Muscle of back (tissue), 11 donors: ENCODE measurements around the gene DHRS1. TPM values are rescaled to one million over a fixed set of nuclear protein-coding genes. Genes with fewer than 3 reads are reported as not detected.

ENCODE experiments used
- DNase-seq, 3 donors: peaks; one replicate each; pipeline versions ENCODE4 v3.0.0 to v3.0.0-alpha.2; 2013
- polyA plus RNA-seq, 10 donors: library from polyadenylated mRNA; unstranded; fragments of 120-200 nt; gene quantifications; one replicate each; pipeline ENCODE4 v1.2.1, GENCODE V29; 2013; ENCODE audit not compliant: insufficient read length in 10 of 10

DHRS1 gene
- polyA plus RNA-seq, 10 donors, result 10.9 to 21.2 (median 17.0) TPM

DNA sequence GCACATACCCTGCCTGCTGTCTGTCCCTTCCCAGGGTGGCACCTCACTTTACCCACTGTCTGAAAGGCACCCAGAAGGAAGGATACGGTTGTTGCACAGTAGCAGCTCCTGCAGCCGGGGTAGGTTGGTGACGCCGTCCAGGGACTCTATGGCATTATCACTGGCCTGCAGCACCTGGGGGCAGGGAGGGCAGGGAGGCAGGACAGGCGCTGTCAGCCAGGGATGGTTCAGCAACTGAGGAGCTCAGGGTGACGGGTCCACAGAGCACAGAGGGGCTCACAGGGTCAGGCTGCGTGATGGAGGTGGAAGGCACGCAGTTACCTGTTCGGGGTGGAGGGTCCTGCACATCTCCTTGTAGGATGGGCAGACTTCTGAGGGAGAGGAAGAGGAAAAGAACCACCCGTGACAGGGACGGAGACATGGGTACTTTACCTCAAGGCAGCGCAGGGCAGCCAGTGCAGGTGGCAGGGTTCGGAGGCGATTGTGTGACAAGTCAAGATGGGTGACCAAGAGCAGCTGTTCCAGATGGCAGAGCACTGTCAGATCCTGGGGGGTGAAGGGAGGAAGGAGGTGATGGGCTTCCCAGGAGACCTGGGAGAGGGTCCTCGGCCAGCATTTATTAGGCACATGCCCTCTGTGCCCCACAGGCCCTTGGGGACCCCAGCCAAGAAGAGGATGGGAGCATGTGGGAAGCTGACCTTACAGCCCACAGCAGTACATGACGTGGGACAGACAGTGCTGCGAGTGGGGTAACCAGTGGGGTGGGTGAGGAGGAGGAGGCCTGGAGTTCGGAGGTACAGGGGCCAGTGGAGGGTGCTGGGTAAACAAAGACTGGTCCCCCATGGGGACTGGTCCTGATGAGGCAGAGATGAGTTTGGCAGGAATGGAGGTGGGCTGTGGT lies 33.0 kb downstream of the DHRS1 start:
- DNase-seq, result no peak

- peak in 1 of 3 donors; percentile 31 for DNase-seq
These were observed 35.3 kb downstream of the DHRS1 start for GRCh38 chr14:24264298-24264697.

DNA sequence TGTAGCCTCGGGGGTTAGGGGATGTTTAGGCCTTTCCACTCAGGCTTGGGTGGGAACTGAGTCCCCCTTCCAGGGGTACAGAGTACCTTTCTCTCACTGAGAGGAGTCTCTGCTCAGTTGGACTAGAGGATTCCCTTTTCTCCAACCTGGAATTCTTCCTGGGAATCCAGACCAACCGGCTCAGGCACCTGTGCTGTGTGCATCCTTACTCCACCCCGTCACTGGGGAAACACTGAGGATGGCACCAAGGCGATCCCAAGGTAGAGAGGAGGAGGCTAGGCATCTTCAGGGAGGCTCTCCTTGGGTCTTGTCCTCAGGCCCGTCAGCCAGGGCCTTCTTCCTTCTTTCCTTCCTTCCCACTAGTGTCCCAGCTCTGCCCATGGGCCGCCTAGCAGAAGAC lies 35.7 kb downstream of the DHRS1 start:
- DNase-seq, result no peak

DNA sequence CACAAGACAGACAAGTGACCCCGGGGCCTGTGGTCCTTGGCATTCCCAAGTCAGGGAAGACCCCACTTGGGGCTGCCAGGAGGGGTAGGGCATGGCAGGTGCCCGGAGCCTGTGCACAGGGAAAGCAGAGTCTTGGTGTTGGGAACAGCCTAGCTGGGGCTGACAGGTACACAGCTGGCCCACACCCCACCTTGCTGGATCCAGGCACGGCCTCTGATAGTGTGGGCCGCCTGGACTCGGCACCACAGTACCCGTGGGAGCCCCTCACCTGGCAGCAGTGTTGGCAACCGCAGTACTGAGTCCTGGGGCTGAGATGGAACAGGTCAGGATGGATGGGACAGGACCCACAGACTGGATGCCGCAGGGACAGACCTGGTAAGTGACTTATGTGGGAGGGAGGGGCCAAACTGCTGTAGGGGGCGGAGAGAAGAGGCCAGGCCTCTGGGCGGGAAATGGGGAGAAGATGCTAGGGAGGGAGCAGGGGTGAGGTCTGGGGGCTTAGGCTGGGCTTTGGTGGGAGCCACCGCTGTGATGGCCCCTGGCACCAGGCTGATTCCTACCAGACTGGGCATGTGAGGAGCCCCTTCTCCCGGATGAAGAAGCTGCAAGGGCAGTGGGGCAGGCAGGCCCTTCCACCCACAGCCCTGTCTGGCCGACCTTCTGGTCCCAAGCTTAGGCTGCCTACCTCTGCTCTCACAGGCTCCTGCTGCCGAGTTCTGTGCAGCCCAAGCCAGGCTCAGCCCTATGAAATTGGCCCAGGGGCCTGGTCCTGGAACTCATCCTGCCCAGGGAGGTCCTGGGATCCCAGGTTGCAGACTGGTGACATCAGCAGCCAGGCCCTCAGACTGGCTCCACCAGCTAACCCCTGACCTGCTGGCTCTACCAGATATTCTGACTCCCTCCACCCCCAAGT lies 36.5 kb downstream of the DHRS1 start, which contains the start of gene TGM1:
Gene TGM1 (minus strand): TSS at position 357 of the 913 bp plus-strand sequence. CDS start 825 bp downstream, outside the sequence.
- DNase-seq, result no peak

GRCh38 chr14:24261969-24262327 lies 37.6 kb downstream of the DHRS1 start:
- no peak for DNase-seq

- no peak for DNase-seq
These were observed 38.2 kb downstream of the DHRS1 start for GRCh38 chr14:24261256-24261968.

DNA sequence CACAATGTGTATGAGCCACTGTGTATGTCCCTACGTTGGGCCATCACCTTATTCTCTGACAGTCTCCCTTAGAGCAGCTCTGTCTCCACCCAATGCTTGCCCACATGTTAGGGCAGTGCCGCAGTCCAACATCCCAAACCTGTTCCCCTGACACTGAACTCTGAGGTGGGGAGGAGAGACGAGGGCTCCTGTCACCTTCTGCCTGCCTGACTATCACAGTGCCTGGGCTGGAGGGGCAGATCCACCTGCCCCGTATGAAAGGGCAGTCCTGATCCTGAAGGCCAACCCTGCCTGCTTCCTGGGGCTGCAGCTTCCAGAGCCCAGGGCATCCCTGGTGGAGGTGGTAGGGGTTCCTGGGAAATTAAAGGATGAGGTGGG lies 38.8 kb downstream of the DHRS1 start:
- DNase-seq, result no peak

- DNase-seq, result no peak
These were observed 39.4 kb downstream of the DHRS1 start for GRCh38 chr14:24260026-24260779.

- DNase-seq, result peak in 2 of 3 donors; percentile 32 to 34
These were observed 40.1 kb downstream of the DHRS1 start for GRCh38 chr14:24259282-24260025.

DNA sequence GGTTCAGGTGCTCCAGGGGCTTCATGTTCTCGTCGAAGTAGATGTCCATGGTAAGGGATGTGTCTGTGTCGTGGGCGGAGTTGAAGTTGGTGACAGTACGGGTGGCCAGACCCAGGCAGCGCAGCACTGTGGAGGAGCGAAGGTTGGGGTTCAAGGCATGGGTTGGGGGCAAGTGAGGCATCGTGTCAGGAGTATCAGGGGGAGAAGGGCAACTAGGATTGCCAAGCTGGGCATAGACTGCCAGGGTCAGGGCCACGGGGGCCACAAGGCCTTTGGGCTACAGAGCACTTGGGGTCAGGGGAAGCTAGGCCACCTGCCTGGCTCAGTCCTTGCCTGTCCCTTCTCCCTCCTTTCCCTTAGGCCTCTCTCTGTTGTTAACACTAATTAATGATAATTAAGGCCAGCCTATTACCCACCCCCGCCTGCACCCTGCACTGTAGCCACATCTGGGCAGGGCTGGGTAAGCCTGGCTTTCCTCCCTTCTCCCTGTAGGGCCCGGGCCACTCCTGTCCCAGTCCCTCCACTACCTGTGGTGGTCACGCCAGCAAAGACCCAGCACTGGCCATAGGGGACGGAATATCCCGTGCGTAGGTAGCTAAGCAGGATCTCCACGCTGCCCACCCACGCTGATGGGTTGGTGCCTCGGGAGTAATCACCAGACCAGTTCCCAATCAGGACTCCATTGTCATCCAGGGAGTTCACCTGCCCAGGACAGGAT lies 40.9 kb downstream of the DHRS1 start:
- no peak for DNase-seq

- no peak for DNase-seq
These were observed 41.5 kb downstream of the DHRS1 start for GRCh38 chr14:24258119-24258518.

DNA sequence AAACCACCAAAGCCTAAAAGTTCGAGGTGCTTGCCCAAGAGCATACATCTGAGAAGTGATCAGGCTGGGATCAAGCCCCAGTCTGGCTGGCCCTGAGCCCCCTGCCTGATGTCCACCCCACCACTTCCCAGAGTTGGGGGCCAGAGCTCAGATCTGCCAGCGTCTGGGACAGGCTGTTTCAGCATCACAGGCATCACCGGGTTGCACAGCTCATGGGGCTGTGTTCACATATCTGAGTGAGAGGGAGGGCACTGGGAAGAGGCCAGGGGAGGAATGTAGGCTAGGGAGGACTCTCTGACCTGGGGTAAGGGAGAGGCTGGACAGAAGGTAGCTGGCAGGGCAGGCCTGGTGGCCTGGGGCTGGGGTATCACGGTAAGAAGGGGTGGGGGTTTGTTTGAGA lies 42.6 kb downstream of the DHRS1 start:
- DNase-seq, result no peak

DNA sequence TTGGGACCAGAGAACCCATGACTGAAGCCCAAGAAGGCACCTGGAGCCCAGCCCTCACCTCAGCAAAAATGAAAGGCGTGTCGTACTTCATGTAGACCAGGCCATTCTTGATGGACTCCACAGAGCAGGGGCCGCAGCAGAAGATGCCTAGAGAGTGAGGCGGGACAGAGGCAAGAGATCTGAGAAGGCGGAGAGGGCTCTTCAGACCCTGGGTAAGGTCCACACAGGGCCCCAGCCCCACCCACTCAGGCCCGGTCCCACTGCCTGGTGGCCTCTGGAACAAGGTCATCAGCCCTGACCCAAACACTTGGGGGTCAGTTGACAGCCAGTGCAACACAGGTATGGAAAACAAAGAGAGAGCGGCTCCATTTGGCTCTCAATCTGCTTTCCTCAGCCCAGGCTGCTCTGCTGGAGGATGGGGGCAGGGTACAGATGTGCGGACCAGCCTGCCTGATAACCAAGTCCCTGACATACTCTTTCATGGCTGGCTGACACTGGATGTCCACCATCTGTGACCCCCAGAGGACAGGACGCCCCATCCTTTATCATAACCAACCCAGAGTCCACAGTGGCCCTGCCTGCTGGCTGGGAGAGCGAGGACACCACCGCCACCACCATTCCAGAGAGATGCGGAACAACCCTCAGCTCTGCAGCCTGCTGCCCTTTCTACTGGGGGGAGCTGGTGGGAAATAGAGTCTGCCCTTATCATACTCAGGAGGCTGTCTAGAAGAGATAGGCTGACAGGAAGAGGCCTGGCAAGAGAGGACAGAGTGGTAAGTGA lies 43.5 kb downstream of the DHRS1 start:
- no peak for DNase-seq

DNA sequence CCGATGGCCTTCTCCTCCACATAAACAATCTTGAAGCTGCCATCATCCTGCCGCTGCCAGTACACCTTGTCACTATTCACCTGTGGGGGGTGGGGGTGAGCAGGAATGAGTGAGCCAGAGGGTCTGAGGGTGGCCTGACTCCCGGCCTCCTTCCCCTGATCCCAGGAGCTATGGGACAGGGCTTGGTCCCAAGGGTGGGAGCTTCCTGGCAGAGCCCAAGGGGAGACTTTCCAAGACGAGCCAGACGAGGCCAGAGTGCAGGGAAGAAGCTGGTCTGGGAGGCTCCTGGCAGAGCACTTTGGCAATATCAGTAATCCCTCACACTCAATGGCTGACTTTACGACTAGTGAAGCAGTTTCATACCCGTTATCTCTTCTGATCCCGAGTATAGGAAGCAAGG lies 44.1 kb downstream of the DHRS1 start:
- no peak for DNase-seq

DNA sequence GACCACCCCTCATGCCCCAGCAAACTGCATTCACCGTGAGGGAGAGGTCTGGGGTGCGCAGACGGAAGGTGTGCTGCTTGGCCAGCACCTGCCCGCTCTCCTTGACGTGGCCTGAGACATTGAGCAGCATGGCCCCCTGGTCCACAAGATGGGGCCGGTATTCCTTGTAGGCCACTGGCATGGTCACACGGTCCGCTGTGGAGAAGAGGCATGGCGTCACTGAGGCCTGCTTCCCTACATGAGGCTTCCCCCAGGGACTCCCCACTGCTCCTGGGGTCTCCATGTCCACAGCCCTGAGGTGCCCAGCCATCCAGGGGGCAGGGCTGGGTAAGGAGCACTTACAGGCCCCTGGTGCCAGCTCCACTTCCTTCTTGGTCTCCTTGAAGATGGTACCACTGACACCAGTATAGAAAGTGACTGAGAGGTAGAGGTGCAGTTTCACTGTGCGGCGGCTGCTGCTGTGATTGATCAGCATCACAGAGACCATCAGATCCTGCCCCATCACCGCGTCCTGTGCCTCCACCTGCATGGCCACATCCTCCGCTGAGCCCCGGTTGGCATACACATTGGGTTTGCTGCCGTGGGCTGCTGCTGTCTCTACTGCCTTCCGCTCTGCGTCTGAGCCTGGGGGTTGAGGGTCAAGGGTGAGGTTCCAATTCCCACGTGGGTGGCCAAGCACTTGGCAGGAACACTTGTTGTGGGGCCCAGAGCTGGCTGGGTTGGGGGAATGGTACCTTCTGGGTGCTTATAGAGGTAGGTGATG lies 44.8 kb downstream of the DHRS1 start:
- DNase-seq, result no peak

GRCh38 chr14:24253936-24254335 lies 45.6 kb downstream of the DHRS1 start:
- no peak for DNase-seq

DNA sequence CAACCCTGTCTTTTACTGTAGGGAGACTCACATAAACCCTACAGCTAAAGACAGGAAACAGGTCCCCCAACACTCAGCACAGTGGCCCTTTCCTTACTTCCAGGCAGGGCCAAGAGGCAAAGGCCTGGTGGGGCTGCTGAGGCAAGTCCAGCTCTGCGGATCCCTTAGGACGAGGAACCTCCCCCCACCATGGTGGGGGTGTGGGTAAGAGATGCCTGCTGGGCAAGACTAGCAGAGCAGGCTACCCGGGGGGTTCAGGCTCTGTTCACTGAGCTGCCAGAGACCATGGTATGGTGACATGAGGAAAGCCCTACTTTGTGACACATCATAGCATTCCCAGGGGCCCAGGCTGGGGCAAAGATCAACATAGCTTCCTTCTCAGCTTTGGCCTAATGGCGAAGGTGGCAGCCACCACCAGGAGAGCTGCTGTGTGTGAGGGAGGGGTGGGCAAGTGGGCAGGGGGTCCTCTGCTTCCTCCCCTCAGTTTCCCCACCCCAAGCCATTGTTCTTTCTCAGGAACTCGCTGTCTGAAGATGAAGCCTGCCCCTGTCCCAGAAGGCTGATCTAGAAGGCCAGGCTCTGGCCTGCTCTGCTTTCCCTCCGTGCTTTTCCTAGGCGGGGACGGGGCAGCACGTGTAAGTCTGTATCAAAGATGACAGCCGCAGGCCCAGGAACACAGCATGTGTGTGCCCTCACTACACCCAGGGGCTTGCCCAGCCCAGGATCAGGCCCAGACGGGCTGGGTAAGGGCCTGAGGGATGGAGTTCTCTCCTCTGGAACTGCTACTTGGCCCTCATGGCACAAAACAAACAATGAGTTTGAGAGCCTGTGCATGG lies 47.1 kb downstream of the DHRS1 start:
- DNase-seq, result no peak
